ENCODE results near the gene EIF3K. TPM values are rescaled to one million over a fixed set of nuclear protein-coding genes. Genes with fewer than 3 reads are reported as not detected.
"Not testable (repeated sequence)": the region's sequence is repeated elsewhere in the genome, so short reads cannot be mapped to it uniquely, and the experiment has no call there.

Gene EIF3K
- 228 and 269 TPM in 2 replicates for total RNA-seq
- polyA plus RNA-seq (2012), result 276 TPM

GRCh38 chr19:38618590-38619360, at the start of gene EIF3K:
Gene EIF3K (plus strand): TSS chr19:38619188. CDS start chr19:38619269, 81 bp downstream.
- peak; percentile 99 for DNase-seq (ENCODE audit: low read depth)

GRCh38 chr19:38569368-38569983, 49.5 kb upstream of the EIF3K start:
- DNase-seq (ENCODE audit: low read depth), result peak; percentile 28

- no peak for DNase-seq (ENCODE audit: low read depth)
Observed at GRCh38 chr19:38571682-38572081, 47.3 kb upstream of the EIF3K start.

GRCh38 chr19:38577826-38578225, 41.2 kb upstream of the EIF3K start:
- DNase-seq (ENCODE audit: low read depth), result no peak

- peak; percentile 22 for DNase-seq (ENCODE audit: low read depth)
Observed at GRCh38 chr19:38579304-38579703, 39.7 kb upstream of the EIF3K start.

- no peak for DNase-seq (ENCODE audit: low read depth)
Observed at GRCh38 chr19:38580080-38580479, 38.9 kb upstream of the EIF3K start.

- no peak for DNase-seq (ENCODE audit: low read depth)
Observed at GRCh38 chr19:38583219-38583984, 35.6 kb upstream of the EIF3K start.

- DNase-seq (ENCODE audit: low read depth), result no peak
Observed at GRCh38 chr19:38583985-38584305, 35.0 kb upstream of the EIF3K start.

GRCh38 chr19:38587562-38587961, 31.4 kb upstream of the EIF3K start:
- DNase-seq (ENCODE audit: low read depth), result no peak

GRCh38 chr19:38588041-38588440, 30.9 kb upstream of the EIF3K start:
- no peak for DNase-seq (ENCODE audit: low read depth)

GRCh38 chr19:38592940-38593339, 26.0 kb upstream of the EIF3K start:
- no peak for DNase-seq (ENCODE audit: low read depth)

GRCh38 chr19:38596057-38596981, 22.7 kb upstream of the EIF3K start:
- DNase-seq (ENCODE audit: low read depth), result peak; percentile 71

- no peak for DNase-seq (ENCODE audit: low read depth)
Observed at GRCh38 chr19:38597075-38597474, 21.9 kb upstream of the EIF3K start.

- no peak for DNase-seq (ENCODE audit: low read depth)
Observed at GRCh38 chr19:38599722-38600121, 19.3 kb upstream of the EIF3K start.

GRCh38 chr19:38602856-38603255, 16.1 kb upstream of the EIF3K start:
- DNase-seq (ENCODE audit: low read depth), result not testable (repeated sequence)

GRCh38 chr19:38606131-38606530, 12.9 kb upstream of the EIF3K start:
- no peak for DNase-seq (ENCODE audit: low read depth)

- DNase-seq (ENCODE audit: low read depth), result no peak
Observed at GRCh38 chr19:38614289-38614688, 4.7 kb upstream of the EIF3K start.

GRCh38 chr19:38615007-38615581, 3.9 kb upstream of the EIF3K start:
- no peak for DNase-seq (ENCODE audit: low read depth)

GRCh38 chr19:38616265-38616664, 2.7 kb upstream of the EIF3K start:
- no peak for DNase-seq (ENCODE audit: low read depth)

- DNase-seq (ENCODE audit: low read depth), result no peak
Observed at GRCh38 chr19:38617283-38617763, 1.7 kb upstream of the EIF3K start.

Measured in myocyte (in vitro differentiated cells).